Glutamatergic neuron (in vitro differentiated cells): Measurements from ENCODE around the gene CARNS1. TPM values are rescaled to one million over a fixed set of nuclear protein-coding genes. Genes with fewer than 3 reads are reported as not detected.
A peak's percentile ranks its signal among the peaks of the same experiment; 100 is the strongest.

ENCODE experiments used
- DNase-seq: peaks from one replicate; pipeline ENCODE4 v3.0.0; 2022
- H3K27ac Mint-ChIP-seq: one replicate; pipeline ENCODE4 v1.8.0; 2020; ENCODE audit warnings: mild to moderate bottlenecking, mixed read lengths, inconsistent platforms; ENCODE audit not compliant: unreplicated experiment
- H3K27me3 Mint-ChIP-seq: one replicate; pipeline ENCODE4 v1.8.0; 2020; ENCODE audit warnings: mild to moderate bottlenecking, moderate library complexity, mixed read lengths, inconsistent platforms; ENCODE audit not compliant: unreplicated experiment
- H3K36me3 Mint-ChIP-seq: one replicate; pipeline ENCODE4 v1.8.0; 2020; ENCODE audit warnings: mild to moderate bottlenecking, mixed read lengths, inconsistent platforms; ENCODE audit not compliant: unreplicated experiment
- H3K4me1 Mint-ChIP-seq: one replicate; pipeline ENCODE4 v1.8.0; 2020; ENCODE audit warnings: mild to moderate bottlenecking, low read depth, mixed read lengths, inconsistent platforms; ENCODE audit not compliant: unreplicated experiment
- H3K4me3 Mint-ChIP-seq: one replicate; pipeline ENCODE4 v1.8.0; 2020; ENCODE audit warnings: mild to moderate bottlenecking, mixed read lengths, inconsistent platforms; ENCODE audit not compliant: unreplicated experiment
- H3K9me3 Mint-ChIP-seq: one replicate; pipeline ENCODE4 v1.8.0; 2020; ENCODE audit warnings: mild to moderate bottlenecking, moderate library complexity, mixed read lengths, inconsistent platforms; ENCODE audit not compliant: unreplicated experiment
- CTCF ChIP-seq: fragments of 200-600 bp; sonication (generic); IDR thresholded peaks from one replicate; pipeline ENCODE4 v1.5.0; 2021; ENCODE audit not compliant: partially characterized antibody, unreplicated experiment
- total RNA-seq: library from RNA; stranded (reverse); fragmentation: NEBNext Ultra II Directional; extraction: Animal tissue kit (Norgen Biotek cat#: 25700); gene quantifications from one replicate; pipeline ENCODE4 v1.2.1, GENCODE V29; 2021; ENCODE audit not compliant: unreplicated experiment

The CARNS1 gene
- total RNA-seq, 1 donor from 2014 or later: 0.07 TPM

- Mint-ChIP-seq H3K9me3 (peaks cover 7% of the 10 kb centered on the region), H3K27ac (no peak overlapping the region), H3K4me1 (peaks cover 4% of the 10 kb centered on the region), H3K36me3 (no peaks in the 10 kb centered on the region), H3K27me3 (peaks cover 8% of the 10 kb centered on the region), H3K4me3 (peak overlapping the region; percentile 75)
- no peak for DNase-seq
- no peak for TF ChIP-seq CTCF
Observed at GRCh38 chr11:67469508-67469811, 54.0 kb downstream of the CARNS1 start.

GRCh38 chr11:67470337-67471002 is 55.0 kb downstream of the CARNS1 start:
- Mint-ChIP-seq H3K4me1 (peaks cover 4% of the 10 kb centered on the region), H3K27me3 (peaks cover 8% of the 10 kb centered on the region), H3K4me3 (peak overlapping the region; percentile 61), H3K27ac (no peak overlapping the region), H3K9me3 (peaks cover 7% of the 10 kb centered on the region), H3K36me3 (no peaks in the 10 kb centered on the region)
- TF ChIP-seq CTCF: no peak
- no peak for DNase-seq

GRCh38 chr11:67472882-67473281 is 57.4 kb downstream of the CARNS1 start:
- H3K4me1 Mint-ChIP-seq: peaks cover 4% of the 10 kb centered on the region
- no peak for DNase-seq
- TF ChIP-seq CTCF: no peak
- no peaks in the 10 kb centered on the region for H3K36me3 Mint-ChIP-seq
- H3K27ac Mint-ChIP-seq: no peak overlapping the region
- H3K4me3 Mint-ChIP-seq: no peak overlapping the region
- H3K9me3 Mint-ChIP-seq: peaks cover 12% of the 10 kb centered on the region
- peaks cover 7% of the 10 kb centered on the region for H3K27me3 Mint-ChIP-seq

Other genes starting within 250 kb of the CARNS1 start
- 52.2 TPM for gene GRK2, start 149.2 kb upstream of the CARNS1 start, total RNA-seq
- 109 TPM for gene ANKRD13D, start 126.4 kb upstream of the CARNS1 start, total RNA-seq
- 8.3 TPM for gene SSH3, start 112.1 kb upstream of the CARNS1 start, total RNA-seq
- gene POLD4, start 62.1 kb upstream of the CARNS1 start, total RNA-seq: 15.4 TPM
- not detected for gene CLCF1, start 42.1 kb upstream of the CARNS1 start, total RNA-seq
- gene RAD9A, start 23.7 kb upstream of the CARNS1 start, total RNA-seq: 12.1 TPM
- gene PPP1CA, start 13.8 kb upstream of the CARNS1 start, total RNA-seq: 163 TPM
- gene TBC1D10C, start 11.6 kb upstream of the CARNS1 start, total RNA-seq: not detected
- 69.0 TPM for gene RPS6KB2, start 12.8 kb downstream of the CARNS1 start, total RNA-seq
- gene PTPRCAP, start 22.0 kb downstream of the CARNS1 start, total RNA-seq: 2.1 TPM
- 88.8 TPM for gene CORO1B, start 27.8 kb downstream of the CARNS1 start, total RNA-seq
- not detected for gene GPR152, start 37.1 kb downstream of the CARNS1 start, total RNA-seq
- gene CABP4, start 39.7 kb downstream of the CARNS1 start, total RNA-seq: not detected
- gene TMEM134, start 53.6 kb downstream of the CARNS1 start, total RNA-seq: 41.9 TPM
- 43.0 TPM for gene AIP, start 67.3 kb downstream of the CARNS1 start, total RNA-seq
- gene PITPNM1, start 89.7 kb downstream of the CARNS1 start, total RNA-seq: 25.6 TPM
- gene CDK2AP2, start 92.5 kb downstream of the CARNS1 start, total RNA-seq: 21.9 TPM
- gene CABP2, start 107.8 kb downstream of the CARNS1 start, total RNA-seq: not detected
- 712 TPM for gene GSTP1, start 168.1 kb downstream of the CARNS1 start, total RNA-seq
- gene NDUFV1, start 191.3 kb downstream of the CARNS1 start, total RNA-seq: 216 TPM
- 5.8 TPM for gene NUDT8, start 214.3 kb downstream of the CARNS1 start, total RNA-seq
- not detected for gene TBX10, start 224.1 kb downstream of the CARNS1 start, total RNA-seq
- gene ACY3, start 235.1 kb downstream of the CARNS1 start, total RNA-seq: not detected